Coronary artery (tissue), 2 donors: ENCODE measurements around the gene MGST1.
A peak's percentile ranks its signal among the peaks of the same experiment; 100 is the strongest.

Experiments
- DNase-seq: peaks from one replicate; pipeline ENCODE4 v3.0.0-alpha.2; 2017; ENCODE audit warnings: low spot score
- H3K27ac ChIP-seq, 2 donors: fragments of 200-600 bp; sonication (generic); one replicate each; pipeline ENCODE4 v1.5.1; 2016 to 2019
- H3K4me3 ChIP-seq: fragments of 200-600 bp; sonication (generic); 2 replicates; pipeline ENCODE4 v1.5.1; 2016; ENCODE audit warnings: mild to moderate bottlenecking, moderate library complexity
- TF ChIP-seq, protein P1 (sequence below): fragments of 200-600 bp; sonication (generic); IDR thresholded peaks from one replicate; pipeline ENCODE4 v1.5.1; 2019; ENCODE audit warnings: antibody characterized with exemption

The MGST1 gene, protein sequence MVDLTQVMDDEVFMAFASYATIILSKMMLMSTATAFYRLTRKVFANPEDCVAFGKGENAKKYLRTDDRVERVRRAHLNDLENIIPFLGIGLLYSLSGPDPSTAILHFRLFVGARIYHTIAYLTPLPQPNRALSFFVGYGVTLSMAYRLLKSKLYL

DNA sequence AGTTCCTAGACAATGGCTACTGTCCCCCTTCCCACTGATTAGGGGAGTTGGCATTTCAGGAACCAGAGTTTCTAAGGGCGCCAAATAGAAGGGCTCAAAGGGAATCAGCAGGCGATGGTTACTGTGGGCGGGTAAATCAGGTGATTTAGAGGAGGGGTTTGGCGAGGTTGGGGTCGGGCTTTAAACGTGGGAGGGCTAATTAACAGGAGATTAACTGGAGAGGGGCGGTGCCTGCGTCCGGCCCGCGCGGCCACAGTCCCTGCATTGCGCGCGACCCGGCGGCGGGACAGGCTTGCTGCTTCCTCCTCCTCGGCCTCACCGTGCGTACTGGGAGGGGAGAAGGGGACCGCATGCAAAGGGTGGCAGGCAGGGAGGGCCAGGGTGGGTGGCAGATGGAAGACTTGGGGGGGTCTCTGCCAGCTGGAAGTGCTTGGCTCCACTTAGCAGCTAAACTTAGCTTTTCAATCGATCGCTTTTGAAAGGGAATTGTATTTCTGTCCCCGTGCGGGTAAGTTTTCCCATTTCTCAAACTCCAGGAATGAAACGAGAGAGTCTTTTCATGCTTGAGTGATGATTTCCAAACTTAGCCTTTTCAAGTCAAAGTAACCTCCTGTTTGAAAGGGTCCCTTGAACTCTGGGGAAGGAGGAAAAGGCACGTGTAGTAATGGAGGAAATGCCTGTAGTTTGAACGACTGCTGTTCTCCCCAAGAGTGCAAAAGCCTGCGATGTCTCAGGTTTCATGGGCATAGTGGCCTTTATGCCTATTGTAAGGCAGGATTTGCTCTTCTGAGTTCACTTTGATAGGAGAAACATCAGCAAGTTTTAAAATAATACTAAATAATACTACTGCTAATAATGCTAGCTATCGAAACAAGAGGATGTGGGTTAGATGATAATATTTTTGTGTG lies at the start of gene MGST1:
Gene MGST1, plus strand, starts transcription at position 255 of the 908 bp plus-strand sequence. CDS start 6,608 bp downstream, outside the sequence.
- Histone ChIP-seq H3K27ac (peak within 1 kb of the TSS; percentile 1 to 81), H3K4me3 (peak within 1 kb of the TSS; percentile 70)
- no peak for DNase-seq
- TF ChIP-seq, protein P1, sequence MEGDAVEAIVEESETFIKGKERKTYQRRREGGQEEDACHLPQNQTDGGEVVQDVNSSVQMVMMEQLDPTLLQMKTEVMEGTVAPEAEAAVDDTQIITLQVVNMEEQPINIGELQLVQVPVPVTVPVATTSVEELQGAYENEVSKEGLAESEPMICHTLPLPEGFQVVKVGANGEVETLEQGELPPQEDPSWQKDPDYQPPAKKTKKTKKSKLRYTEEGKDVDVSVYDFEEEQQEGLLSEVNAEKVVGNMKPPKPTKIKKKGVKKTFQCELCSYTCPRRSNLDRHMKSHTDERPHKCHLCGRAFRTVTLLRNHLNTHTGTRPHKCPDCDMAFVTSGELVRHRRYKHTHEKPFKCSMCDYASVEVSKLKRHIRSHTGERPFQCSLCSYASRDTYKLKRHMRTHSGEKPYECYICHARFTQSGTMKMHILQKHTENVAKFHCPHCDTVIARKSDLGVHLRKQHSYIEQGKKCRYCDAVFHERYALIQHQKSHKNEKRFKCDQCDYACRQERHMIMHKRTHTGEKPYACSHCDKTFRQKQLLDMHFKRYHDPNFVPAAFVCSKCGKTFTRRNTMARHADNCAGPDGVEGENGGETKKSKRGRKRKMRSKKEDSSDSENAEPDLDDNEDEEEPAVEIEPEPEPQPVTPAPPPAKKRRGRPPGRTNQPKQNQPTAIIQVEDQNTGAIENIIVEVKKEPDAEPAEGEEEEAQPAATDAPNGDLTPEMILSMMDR: no peak

DNA sequence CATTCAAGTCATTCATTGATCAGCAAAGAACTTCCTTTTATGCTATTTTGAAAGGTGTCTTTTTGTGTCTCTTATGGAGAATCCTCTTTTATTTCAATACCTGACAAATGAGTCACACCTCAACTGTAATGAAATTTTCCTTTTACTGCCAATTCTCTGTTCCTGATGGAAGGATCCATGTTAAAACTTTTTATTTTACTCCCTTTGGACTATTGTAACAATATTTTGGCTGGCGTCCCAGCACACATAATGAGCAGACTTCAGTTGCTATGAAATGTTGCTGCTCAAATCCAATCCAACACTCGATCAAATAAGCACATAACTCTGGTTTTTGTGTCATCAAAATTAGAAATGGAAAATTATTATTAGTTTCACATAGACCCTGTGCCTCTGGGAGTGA lies 48.0 kb upstream of the MGST1 start:
- H3K4me3 ChIP-seq: no peak overlapping the region
- TF ChIP-seq, protein P1: no peak
- DNase-seq: no peak
- H3K27ac ChIP-seq: no peak overlapping the region

DNA sequence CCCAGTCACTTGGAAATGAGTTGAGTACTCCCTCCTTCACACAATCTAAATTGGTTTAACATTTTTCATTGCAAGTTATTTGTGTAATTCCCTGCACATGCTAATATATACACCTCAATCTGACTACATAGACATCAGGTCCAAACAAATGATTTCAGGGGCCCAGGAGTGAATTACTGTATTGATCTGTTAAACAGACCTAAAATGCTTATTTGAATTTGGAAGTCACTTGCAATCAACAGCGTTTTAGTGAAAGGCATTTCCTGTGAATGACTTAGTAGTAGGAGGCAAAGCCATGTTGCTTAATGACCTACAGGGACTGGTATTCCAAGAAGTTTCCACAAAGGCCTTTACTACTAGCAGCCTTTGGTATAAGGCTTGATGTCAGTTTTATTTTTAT lies 47.3 kb upstream of the MGST1 start:
- peak overlapping the region in 1 of 2 donors; percentile 58 for H3K27ac ChIP-seq

DNA sequence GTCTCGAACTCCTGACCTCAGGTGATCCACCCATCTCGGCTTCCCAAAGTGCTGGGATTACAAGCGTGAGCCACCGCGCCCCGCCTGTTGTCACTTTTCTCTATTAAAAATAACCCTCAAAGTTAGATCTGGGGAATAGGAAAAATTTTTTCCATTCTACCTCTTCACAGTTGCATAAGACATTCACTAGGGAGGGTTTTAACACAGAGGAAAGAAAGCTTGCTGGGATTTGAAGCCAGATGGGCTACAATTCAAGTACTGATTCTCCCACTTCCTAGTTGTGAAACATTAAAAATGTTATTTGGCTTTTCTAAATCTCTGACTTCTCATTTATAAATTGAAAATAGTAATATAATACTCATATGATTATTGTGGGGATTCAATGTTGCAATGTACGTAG lies 46.7 kb upstream of the MGST1 start:
- H3K27ac ChIP-seq: peak overlapping the region in 1 of 2 donors; percentile 76
- no peak for DNase-seq
- H3K4me3 ChIP-seq: no peak overlapping the region
- TF ChIP-seq, protein P1: no peak

More for the DNA sequence above, 47.3 kb upstream of the MGST1 start:
- DNase-seq: no peak
- TF ChIP-seq, protein P1: no peak
- no peak overlapping the region for H3K4me3 ChIP-seq

DNA sequence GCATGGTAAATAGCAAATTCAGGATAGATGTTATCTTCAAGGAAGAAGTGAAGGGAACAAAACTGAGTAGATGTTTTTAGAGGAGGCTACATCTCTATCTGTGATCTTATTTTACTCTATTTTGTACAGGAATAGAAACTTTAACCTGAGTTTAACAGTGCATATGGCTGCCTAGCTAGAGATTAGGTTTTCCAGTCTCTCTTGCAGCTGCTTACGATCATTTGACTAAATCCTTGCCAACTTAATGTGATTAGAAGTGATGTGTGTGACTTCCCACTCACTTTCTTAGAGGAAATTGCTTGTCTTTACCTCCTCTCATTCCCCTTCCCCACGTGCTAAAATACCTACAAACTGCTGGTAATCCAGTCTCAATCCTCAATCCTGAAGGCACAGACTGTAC lies 43.5 kb upstream of the MGST1 start:
- no peak for DNase-seq
- H3K27ac ChIP-seq: no peak overlapping the region
- TF ChIP-seq, protein P1: no peak
- H3K4me3 ChIP-seq: no peak overlapping the region

DNA sequence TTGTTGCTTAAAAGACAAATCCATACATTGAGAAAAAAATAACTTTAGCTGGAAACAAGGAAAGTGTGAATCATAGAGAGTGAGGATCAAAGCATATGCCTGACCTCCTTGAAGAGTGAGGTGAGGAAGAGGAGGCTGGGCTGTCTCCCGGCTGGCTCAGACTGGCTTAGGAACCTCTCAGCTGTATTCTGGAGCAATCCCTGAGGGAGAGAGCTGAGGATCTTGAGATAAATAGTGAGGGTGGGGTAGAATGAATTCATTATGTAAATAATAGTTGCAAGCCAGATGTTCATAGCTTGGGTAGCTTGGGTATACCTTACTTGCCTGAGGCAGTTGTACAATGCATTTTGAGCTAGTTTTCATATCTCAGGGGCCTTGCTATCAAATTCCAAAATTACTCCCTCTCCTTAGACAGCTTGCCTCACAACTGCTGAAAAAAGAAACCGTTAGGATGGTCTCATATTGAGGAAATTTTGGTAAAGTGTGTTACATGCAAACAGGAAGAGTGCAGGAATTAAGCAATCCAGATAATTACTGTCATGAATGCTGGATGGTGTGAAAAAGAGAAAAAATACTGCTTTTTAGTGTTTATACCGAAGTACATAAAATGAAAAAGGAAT lies 39.5 kb upstream of the MGST1 start:
- H3K4me3 ChIP-seq: no peak overlapping the region
- TF ChIP-seq, protein P1: no peak
- DNase-seq: no peak
- H3K27ac ChIP-seq: no peak overlapping the region
